Ammon's horn (tissue), 1 donor: ENCODE results near the gene GARIN5B.
A peak's percentile ranks its signal among the peaks of the same experiment; 100 is the strongest.
"Not testable (repeated sequence)": the region's sequence is repeated elsewhere in the genome, so short reads cannot be mapped to it uniquely, and the experiment has no call there.

Source experiments
- DNase-seq: peaks from one replicate; pipeline ENCODE4 v3.0.0-alpha.2; 2016; ENCODE audit warnings: low spot score

GARIN5B gene

DNA sequence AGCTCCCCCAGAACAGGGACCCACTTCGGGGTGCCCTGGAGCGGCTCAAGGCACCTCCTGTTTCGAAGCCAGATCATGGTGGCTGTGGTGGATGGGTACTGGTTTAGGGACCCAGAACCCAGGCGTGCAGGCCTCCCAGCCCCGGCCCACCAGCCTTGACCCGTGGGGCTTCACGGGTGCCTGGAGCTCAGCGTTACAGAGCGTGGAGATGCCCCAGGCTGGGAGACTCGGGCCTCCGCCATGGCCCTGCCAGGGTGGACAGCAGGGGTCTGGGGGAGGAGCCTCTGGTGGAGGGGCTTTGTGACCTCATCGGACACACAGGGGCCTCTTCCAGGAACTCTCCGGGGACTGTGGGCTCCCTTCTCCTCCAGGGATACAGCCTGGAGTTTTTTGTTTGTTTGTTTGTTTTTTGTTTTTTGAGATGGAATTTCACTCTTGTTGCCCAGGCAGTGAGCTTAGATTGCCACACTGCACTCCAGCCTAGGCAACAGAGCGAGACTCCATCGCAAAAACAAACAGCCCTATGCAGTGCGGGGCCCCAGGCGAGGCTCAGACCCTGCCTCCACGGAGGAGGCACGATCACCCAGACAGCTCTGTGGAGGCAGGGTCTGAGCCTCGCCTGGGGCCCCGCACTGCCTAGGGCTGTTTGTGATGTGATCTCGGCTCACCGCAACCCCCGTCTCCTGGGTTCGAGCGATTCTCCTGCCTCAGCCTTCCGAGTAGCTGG, at the start of gene GARIN5B:
GARIN5B (minus strand) TSS at position 271 of the 727 bp plus-strand sequence; CDS start at position 77, 194 bp downstream.
- DNase-seq, result no peak

DNA sequence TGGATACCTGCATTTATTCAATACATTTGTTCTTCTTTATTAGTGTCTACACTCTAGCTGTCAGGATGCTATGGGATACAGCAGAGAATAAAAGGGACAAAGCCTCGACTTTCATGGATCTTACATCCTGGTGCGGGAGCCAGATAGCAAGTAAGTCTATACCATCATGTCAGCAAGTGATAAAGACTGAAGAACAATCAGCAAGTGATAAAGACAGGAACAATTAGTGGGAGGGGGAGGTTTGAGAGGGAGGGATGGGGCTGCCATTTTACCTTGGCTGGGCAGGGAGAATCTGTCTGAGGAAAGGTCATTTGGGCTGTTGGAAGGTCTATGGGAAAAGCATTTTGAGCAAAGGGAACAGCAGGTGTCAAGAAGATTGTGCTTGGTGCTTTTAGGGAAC, 47.1 kb upstream of the GARIN5B start:
- no peak for DNase-seq

GRCh38 chr19:55409179-55409578, 46.1 kb upstream of the GARIN5B start:
- DNase-seq, result not testable (repeated sequence)

DNA sequence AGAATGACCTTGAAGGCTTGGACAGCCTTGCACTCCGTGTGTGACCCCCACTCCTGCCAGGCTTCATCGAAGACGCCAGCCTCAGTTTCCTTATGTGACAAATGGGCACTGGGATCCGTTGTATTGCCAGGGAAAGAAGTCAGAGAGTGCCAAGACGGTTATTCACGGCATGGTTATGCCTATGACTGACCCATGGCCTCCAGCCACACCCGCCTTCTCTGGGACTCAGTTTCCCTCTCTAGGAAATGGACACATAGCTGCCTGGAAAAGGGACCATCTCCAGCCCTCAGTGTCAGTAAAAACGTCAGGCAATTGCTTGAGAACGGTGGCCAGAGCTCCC, 45.4 kb upstream of the GARIN5B start:
- no peak for DNase-seq

GRCh38 chr19:55407800-55408532, 44.9 kb upstream of the GARIN5B start:
- peak; percentile 99 for DNase-seq

GRCh38 chr19:55407550-55407799, 44.4 kb upstream of the GARIN5B start, which contains the start of gene UBE2S:
UBE2S (minus strand) TSS chr19:55407788; CDS start chr19:55407589, 199 bp downstream.
- DNase-seq, result not testable (repeated sequence)

DNA sequence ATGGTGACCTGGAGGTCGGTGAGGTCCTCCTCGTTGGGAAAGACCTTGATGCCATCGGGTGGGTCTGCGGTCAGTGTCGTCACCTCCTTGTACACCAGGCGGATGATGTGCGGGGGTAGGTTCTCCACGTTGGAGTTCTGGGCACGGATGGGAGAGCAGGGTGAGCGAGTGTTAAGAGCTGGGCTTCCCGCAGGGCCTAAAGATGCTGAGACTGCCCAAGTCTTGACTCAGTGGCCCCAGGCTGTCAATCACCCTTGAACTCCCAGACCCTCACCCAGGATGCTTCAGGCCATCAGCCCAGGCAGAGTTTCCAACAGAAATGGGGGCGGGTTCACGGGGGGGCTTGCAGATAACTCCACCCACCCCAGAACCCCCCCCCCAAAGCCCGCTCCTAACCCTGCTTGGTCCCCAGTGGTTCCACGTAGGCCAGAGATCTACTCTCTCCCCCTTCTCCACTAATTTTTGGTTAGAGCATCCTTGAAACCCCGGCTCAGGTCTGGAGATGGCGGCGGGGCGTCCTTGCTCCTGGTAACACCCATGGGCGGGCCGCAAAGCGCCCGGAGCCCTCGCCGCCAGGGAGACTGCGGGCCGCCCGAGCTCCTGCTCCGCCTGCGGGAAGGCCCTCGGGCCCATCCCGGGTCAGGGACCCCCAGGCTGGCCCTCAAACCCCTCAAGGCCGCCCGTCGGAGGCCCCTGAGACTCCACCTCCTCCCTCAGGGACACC, 43.9 kb upstream of the GARIN5B start:
- DNase-seq, result no peak

DNA sequence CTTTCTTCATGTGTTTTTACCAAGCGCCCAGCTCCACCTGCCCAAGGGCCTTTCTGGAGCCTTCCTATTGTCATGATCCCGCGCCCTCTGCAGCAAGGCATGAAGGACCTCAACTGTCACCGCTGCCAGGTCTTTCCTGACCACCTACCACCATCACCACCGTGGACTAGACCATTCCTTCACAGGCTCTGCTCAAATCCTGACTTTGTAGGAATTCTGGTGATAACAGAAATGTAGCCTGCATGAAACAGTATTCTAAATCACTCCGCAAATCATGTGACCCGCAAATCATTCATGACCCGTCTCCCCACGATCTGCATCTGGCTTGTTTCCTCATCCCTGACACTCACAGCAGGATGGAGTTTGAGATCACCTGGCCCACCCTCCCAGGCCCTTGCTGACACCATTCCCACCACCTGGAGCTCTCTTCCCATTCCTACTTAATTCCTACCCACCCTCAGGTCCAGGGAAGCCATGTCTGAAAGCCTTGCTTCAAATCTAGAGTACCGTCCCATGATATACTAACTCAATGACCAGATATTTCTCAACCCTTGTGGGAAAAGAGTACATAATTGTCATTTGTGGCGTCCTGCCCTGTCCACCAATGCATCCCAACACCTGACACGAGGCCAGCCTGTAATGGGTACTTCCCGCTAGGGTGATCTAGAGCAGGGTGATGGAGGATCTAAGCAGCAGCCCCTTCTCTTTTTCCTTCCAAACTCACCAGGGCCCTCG, 43.2 kb upstream of the GARIN5B start:
- DNase-seq, result no peak

GRCh38 chr19:55405638-55406037, 42.6 kb upstream of the GARIN5B start:
- no peak for DNase-seq

DNA sequence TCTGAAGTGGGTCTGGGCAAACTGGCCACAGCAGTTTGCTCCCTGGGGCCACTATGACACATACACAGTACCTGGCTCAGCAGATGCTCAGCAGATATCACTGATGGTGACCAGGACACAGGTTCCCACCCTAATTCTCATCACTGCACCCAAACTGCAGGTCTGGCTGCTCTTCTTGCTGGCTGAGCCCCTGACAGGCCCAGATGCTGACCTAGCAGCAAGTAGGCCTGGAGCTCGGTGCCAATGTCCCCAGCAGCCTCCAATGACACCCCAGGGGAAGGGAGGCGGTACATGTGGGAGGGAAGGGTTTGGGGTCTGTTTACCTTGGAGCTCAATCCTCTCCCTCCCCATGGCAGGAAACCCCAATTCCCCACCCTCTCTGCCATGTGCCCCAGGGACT, 39.4 kb upstream of the GARIN5B start:
- DNase-seq, result no peak

GRCh38 chr19:55401390-55401789, 38.3 kb upstream of the GARIN5B start:
- DNase-seq, result not testable (repeated sequence)

- DNase-seq, result no peak
These were observed 37.4 kb upstream of the GARIN5B start for GRCh38 chr19:55400281-55401087.

DNA sequence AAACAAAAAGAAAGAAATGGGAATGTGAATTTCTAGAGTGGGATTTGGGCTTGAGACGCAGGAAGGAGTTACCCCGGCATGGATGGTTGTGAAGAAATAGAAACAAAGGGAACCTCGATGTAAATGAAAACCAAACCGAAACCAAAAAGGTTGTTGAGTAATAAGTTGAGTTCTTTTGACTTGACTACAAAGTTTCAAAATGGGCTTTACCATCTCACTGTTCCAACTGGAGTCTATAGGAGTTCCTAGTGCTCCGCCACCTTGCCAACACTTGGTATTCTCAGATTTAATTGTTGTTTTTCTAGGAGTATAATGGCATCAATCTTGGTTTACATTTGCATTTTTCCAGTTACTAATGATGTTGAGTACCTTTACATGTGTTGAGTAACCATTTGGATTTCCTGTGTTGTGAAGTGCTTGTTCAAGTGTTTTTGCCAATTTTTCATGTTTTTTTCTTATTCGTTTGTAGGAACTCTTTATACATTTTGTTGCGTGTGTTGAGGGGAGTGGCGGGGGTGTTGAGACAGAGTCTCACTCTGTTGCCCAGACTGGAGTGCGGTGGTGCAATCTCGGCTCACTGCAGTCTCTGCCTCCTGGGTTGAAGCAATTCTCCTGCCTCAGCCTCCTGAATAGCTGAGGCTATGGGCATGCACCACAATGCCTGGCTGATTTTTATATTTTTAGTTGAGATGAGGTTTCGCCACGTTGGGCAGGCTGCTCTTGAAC, 35.3 kb upstream of the GARIN5B start:
- no peak for DNase-seq

DNA sequence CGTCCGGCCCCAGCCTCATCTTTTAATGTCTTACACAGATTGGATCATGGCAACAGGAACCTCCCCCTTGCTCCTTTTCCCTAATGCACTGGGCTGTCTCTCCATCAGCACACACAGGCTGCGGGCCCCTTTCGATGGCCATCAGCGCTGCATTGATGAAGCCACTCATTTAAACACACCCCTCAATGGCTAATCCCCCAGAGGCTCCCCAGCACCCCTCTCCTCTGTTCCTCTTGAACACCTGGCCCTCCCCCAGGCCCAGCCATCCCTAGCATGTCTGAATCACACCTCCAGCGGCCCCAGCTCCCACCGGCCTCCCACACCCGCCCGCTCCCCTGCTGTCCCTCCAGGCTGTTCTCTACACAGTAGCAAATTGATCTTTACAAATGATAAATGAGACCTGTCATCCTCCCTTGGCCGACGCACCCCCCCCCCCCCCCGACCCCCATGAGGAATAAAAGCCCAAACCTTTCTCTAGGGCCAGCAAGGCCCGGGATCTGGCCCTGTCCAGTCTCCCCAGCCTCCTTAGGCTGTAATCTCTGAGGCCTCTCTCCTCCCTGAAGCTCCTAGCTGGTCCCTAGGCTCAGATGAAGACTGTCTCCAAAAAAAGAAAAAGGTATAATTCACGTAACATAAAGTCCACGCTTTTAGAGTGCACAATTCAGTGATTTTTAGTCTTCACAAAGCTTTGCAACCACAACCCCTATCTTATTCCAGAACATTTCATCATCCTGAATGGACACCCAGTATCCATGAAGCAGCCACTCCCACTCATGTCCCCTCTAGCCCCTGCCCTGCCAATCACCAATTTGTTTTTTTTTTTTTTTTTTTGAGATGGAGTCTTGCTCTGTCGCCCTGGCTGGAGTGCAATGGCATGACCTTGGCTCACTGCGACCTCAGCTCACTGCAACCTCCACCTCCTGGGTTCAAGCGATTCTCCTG, 30.0 kb upstream of the GARIN5B start:
- no peak for DNase-seq

DNA sequence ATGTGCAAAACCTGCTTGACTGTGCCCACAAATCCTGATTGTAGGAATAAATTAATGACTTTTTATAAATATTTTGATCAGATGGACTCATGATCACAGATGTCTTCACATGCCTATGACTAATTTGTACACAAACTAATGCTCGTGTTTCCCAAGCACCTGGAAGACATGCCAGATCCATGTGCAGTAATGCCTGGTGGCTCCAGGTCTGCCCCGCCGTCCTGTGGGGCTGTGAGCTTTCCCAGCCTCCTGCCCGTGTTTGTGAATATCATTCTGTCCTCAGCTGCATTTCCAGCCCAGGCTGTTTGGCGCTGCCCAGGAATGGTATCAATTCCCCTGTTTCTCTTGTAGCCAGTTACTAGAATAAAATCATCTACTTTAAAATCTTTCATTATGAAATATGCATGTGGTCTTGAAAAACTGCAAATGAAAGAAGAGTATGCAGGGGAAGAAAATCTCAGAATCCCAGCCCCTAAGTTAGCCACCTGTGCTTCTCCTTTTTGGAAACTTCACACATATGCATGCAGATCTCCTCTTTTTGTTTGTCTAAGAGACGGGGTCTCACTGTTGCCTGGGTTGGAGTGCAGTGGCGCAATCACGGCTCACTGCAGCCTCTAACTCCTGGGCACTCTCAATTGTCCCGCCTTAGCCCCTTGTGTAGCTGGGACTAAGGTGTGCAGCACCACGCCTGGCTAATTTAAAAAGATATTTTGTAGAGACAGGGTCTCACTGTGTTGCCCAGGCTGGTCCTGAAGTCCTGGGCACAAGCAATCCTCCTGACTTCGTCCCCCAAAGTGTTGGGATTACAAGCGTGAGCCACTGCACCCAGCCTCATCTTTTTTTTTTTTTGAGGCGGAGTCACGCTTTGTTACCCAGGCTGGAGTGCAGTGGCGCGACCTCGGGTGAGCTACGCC, 28.9 kb upstream of the GARIN5B start:
- DNase-seq, result no peak

DNA sequence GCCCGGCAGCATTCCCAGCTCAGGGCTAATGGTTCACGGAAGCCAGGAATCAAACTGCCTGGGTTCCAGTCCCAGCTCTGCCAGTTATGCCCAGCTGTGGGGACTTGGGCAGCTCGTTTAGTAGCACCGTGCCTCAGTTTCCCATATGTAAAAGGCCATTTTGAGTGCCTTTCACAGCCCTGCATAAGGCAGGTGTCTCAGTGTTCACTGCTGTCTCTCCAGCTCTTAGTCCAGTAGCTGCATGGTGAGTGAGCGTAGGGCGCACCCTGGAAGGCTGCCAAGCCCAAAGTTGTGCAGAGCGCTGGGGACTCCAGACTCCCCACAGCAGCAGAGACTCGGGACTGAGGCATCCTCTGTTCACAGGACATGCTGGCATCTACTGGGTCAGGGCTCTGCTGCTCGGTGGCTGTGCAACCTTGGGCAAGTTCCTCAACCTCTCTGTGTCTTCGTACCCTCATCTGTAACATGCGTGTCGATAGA, 28.2 kb upstream of the GARIN5B start:
- DNase-seq, result no peak

DNA sequence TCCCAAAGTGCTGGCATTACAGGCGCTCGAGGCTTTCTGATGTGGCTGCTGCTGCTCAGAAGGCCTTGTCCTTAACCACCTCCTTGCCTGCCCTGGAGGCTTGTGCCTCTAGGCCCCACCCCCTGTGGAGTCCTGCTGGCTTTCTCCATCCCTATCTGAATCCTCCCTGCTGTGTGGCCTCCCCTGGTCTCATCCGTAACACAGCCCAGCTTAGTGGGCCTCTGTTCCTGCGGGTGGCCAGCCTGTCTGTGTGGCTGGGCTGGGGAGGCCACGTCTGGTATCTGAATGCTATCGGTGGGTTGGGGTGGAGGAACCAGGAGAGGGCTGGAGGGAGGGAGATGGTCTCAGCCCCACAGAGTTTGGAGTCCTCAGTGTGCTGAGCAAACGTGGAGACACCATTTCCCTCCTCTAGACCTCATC, 27.4 kb upstream of the GARIN5B start:
- DNase-seq, result no peak
